Tongue (tissue), 2 donors: ENCODE results near the gene ABCC6. TPM values are rescaled to one million over a fixed set of nuclear protein-coding genes. Genes with fewer than 3 reads are reported as not detected.
"Not testable (repeated sequence)": the region's sequence is repeated elsewhere in the genome, so short reads cannot be mapped to it uniquely, and the experiment has no call there.

Experiments
- DNase-seq: peaks from one replicate; pipeline ENCODE4 v3.0.0-alpha.2; 2015
- total RNA-seq: library from RNA; depleted of rRNA; stranded (reverse); fragments of >200 nt; gene quantifications from one replicate; pipeline ENCODE4 v1.2.3, GENCODE V29; 2014

Gene ABCC6
- total RNA-seq, 1 donor from 2014 or later, result 1.6 TPM

- not testable (repeated sequence) for DNase-seq
These were observed 1.9 kb downstream of the ABCC6 start for GRCh38 chr16:16221382-16221781.

- not testable (repeated sequence) for DNase-seq
These were observed 2.8 kb downstream of the ABCC6 start for GRCh38 chr16:16220449-16220848.

GRCh38 chr16:16218787-16219186 lies 4.5 kb downstream of the ABCC6 start:
- DNase-seq, result not testable (repeated sequence)

GRCh38 chr16:16218349-16218748 lies 4.9 kb downstream of the ABCC6 start:
- DNase-seq, result not testable (repeated sequence)

GRCh38 chr16:16213863-16214293 lies 9.4 kb downstream of the ABCC6 start:
- not testable (repeated sequence) for DNase-seq

GRCh38 chr16:16211404-16211803 lies 11.9 kb downstream of the ABCC6 start:
- not testable (repeated sequence) for DNase-seq

- not testable (repeated sequence) for DNase-seq
These were observed 14.8 kb downstream of the ABCC6 start for GRCh38 chr16:16208461-16208860.

- DNase-seq, result not testable (repeated sequence)
These were observed 15.4 kb downstream of the ABCC6 start for GRCh38 chr16:16207787-16208334.

GRCh38 chr16:16207097-16207786 lies 16.1 kb downstream of the ABCC6 start:
- not testable (repeated sequence) for DNase-seq

GRCh38 chr16:16205864-16206263 lies 17.4 kb downstream of the ABCC6 start:
- not testable (repeated sequence) for DNase-seq

GRCh38 chr16:16204552-16204951 lies 18.7 kb downstream of the ABCC6 start:
- not testable (repeated sequence) for DNase-seq

GRCh38 chr16:16203494-16203893 lies 19.8 kb downstream of the ABCC6 start:
- DNase-seq, result not testable (repeated sequence)

- DNase-seq, result peak; percentile 35
These were observed 20.7 kb downstream of the ABCC6 start for GRCh38 chr16:16202400-16203143.

GRCh38 chr16:16201880-16202279 lies 21.4 kb downstream of the ABCC6 start:
- DNase-seq, result not testable (repeated sequence)

GRCh38 chr16:16200391-16200790 lies 22.9 kb downstream of the ABCC6 start:
- DNase-seq, result not testable (repeated sequence)

GRCh38 chr16:16199428-16199827 lies 23.9 kb downstream of the ABCC6 start:
- DNase-seq, result not testable (repeated sequence)

GRCh38 chr16:16197966-16198365 lies 25.3 kb downstream of the ABCC6 start:
- DNase-seq, result no peak

- no peak for DNase-seq
These were observed 26.0 kb downstream of the ABCC6 start for GRCh38 chr16:16197331-16197730.

GRCh38 chr16:16196099-16196498 lies 27.2 kb downstream of the ABCC6 start:
- no peak for DNase-seq

- no peak for DNase-seq
These were observed 31.7 kb downstream of the ABCC6 start for GRCh38 chr16:16191493-16192167.

GRCh38 chr16:16190966-16191365 lies 32.3 kb downstream of the ABCC6 start:
- not testable (repeated sequence) for DNase-seq

GRCh38 chr16:16190546-16190945 lies 32.7 kb downstream of the ABCC6 start:
- no peak for DNase-seq

GRCh38 chr16:16189842-16190241 lies 33.5 kb downstream of the ABCC6 start:
- no peak for DNase-seq
